HT-29 (cell line): ENCODE results near the gene SKOR1. TPM values are rescaled to one million over a fixed set of nuclear protein-coding genes. Genes with fewer than 3 reads are reported as not detected.

Source experiments
- DNase-seq: peaks from one replicate; pipeline ENCODE4 v3.0.0-alpha.2; 2015; ENCODE audit warnings: low spot score
- total RNA-seq: library from RNA; depleted of rRNA; stranded (reverse); fragments of >200 nt; shearing (Covaris generic); gene quantifications from 2 replicates; pipeline ENCODE4 v1.2.3, GENCODE V29; 2014; rRNA removed

The SKOR1 gene, protein sequence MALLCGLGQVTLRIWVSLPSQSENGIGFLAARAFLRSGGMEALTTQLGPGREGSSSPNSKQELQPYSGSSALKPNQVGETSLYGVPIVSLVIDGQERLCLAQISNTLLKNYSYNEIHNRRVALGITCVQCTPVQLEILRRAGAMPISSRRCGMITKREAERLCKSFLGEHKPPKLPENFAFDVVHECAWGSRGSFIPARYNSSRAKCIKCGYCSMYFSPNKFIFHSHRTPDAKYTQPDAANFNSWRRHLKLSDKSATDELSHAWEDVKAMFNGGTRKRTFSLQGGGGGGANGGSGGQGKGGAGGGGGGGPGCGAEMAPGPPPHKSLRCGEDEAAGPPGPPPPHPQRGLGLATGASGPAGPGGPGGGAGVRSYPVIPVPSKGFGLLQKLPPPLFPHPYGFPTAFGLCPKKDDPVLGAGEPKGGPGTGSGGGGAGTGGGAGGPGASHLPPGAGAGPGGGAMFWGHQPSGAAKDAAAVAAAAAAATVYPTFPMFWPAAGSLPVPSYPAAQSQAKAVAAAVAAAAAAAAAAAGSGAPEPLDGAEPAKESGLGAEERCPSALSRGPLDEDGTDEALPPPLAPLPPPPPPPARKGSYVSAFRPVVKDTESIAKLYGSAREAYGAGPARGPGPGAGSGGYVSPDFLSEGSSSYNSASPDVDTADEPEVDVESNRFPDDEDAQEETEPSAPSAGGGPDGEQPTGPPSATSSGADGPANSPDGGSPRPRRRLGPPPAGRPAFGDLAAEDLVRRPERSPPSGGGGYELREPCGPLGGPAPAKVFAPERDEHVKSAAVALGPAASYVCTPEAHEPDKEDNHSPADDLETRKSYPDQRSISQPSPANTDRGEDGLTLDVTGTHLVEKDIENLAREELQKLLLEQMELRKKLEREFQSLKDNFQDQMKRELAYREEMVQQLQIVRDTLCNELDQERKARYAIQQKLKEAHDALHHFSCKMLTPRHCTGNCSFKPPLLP
- 0.15 and 0.18 TPM in 2 replicates for total RNA-seq

DNA sequence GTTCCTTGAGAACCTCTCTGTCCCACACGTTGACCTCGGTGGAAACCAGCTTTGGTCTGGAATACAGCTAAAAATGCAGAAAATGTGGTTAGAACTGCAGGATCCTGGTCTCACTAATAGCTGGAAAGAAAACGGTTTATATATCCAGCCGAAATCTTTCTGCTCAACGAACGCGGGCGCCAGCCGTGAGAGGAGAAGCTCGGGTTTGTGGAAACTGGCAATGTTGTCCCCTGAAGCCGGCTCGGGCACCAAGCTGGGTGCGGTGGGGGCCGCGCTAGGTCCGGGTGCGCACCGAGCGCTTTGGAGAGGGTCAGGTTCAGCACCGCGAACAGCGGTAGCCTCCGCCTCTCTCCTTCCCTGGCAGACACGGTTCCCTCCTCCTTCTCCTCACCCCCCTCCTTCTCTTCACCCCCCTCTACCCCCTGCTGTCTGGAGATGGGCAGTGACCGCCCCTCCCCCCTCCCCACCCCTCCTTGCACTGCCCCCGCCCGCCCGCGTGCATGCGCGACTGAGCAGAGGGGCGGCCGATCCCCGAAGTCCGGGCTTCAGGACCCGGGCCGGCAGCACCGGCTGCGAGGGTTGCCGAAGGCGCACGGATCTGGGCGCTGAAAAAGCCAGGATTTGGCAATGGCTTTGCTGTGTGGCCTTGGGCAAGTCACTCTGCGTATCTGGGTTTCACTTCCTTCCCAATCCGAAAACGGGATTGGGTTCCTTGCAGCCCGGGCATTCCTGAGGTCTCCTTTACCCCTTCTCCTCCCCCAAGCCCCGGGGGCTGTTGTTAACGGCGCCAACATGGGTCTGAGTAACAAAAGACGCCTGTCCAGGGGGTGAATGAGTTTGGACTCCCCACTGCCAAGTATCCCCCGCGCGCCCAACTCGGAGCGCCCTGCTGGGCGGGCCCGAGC, at the start of gene SKOR1:
Gene SKOR1, plus strand, starts transcription at position 534 of the 905 bp plus-strand sequence. Its CDS starts 94 bp downstream, at position 628.
- no peak for DNase-seq

DNA sequence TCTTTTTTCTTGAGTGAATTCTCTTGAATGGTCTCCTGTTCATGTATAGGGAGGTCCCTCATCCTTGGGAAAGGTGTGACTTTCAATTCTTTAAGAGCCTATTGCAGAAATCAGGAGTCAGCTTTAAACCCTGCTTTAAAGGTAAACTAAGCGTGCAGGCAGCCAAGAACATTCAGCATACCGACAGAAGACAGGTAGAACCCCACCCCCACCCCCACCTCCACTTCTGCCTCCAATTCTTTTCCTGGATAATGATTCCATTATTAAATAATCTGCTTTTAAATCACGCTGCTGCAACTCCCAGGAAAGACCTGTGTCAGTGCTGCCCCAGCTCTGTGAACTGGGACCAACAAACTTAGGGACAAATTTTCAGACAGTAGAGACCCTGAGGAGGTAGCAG, 49.3 kb upstream of the SKOR1 start:
- DNase-seq: no peak

DNA sequence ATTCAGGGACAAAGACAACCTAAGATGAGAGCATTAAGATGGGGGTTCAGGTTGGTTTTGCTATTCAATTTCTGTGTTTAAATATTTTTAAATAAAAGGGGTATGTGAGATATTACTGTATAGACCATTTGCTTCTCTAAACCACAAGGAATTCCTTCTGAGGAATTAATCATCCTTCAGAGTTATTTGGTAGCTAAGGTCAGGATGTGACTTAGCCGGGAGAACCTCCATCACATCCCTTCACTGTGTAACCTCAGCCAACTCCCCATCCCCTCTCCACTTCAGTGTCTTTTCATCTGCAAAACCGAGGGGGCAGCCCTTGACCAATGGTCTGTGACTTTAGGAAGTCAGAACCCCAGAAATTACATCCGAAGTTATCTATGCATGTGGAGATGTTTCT, 48.7 kb upstream of the SKOR1 start:
- DNase-seq: no peak

DNA sequence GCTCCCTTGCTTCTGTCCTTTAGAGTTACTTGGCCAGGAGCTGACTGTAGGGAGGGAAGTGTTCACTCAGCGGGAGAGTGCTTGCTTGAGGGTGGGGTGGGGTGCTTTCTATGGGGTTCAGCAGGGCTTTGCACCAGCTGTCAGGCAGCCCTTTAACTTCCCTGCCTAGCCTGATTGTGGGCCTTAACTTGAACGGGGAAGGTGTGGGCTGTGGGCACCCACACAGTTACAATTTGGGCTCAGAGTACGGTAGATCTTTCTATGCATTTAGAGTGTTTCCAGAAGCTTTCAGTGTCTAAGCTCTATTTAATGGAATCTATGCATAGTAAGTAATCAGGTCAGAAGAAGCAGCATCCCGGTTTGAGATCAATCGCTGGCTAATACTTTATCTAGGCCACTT, 48.2 kb upstream of the SKOR1 start:
- no peak for DNase-seq

DNA sequence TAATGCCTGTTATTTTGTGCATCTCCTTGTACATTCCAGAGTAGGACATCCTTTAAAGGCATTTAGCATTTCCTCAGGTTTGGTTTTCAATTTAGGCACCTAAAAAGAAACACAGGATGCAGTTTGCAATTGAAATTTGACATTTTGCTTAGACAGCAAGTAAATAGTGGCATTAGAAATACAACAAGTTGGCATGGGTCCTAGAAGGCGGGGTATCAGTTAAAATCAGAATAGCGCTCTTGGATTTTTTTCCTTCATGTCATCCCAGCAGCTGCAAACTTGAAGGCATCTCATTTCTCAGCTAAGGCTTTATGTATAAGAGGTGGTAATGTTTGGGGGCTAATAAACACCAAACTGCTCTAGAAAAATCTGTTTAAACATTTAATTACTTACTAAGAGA, 47.5 kb upstream of the SKOR1 start:
- DNase-seq: no peak

DNA sequence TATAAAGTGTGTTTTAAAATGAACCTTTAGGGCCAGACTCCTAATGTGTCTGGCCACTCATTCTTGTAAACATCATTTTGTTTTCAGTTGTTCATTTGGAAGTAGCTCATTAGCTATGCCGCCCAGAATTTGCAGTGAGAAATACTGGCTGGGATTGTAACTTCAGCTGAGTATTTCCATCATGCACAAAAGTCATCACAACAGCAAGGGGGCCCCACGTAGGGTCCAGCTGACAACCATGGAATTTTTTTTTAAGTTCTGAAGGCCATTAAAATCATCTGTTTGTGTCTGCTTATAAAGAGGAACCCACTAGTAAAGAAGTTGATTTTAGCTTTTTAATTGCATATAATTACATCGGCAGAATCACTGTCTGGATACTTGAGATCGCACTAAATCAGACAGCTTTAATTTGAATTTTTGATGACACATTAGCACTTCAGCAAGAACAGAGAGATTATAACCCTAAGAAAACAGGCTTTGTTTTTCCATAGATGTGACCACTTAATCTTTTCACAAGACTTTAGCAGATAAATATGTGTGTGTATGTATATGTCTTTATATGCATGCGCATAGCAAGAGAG, 46.3 kb upstream of the SKOR1 start:
- DNase-seq: no peak

DNA sequence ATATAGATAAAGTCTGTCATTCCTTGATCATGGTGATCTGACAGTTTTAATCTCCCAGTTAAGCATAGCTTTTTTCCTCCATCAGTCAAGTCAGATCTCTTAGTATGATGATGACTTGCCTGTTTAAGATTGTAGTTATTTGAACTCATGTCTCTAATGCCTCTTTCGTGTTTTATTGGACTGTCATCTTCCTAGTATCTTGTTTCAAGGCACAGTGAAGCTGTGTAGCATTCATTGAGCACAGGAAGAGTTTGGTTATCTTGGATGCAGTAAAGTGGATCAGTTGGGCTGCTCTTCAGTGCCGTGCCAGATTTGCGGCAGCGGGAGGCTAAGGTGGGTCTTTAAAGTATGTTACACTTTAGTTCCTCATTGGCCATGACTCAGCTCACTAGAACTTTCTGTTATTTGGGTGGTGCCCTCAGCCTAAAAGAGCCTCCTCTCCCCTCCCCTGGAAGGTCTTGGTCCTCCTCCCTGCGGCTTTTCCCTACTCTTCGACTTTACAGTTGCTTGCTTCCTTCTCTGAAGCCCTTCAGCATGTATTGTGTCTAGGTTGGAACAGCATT, 45.7 kb upstream of the SKOR1 start:
- peak; percentile 44 for DNase-seq

DNA sequence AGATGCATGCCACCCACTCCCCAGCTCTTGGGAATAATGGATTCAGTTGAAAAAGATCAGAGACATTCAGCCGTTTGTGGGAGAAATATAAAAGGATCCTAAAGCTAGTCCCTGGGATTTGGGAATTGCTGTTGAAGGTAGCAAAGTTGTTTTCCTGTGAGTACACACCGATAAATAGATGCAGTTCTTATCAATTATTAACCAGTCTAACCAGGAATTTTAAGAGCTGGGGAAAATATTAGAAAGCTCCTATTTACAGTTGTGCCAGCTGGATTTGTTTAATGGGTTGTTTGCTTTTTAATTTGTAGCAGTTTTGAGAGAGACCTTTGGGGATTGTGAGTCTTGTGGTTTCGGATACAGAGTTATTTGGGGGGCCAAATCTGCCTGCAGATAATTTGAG, 44.2 kb upstream of the SKOR1 start:
- no peak for DNase-seq

DNA sequence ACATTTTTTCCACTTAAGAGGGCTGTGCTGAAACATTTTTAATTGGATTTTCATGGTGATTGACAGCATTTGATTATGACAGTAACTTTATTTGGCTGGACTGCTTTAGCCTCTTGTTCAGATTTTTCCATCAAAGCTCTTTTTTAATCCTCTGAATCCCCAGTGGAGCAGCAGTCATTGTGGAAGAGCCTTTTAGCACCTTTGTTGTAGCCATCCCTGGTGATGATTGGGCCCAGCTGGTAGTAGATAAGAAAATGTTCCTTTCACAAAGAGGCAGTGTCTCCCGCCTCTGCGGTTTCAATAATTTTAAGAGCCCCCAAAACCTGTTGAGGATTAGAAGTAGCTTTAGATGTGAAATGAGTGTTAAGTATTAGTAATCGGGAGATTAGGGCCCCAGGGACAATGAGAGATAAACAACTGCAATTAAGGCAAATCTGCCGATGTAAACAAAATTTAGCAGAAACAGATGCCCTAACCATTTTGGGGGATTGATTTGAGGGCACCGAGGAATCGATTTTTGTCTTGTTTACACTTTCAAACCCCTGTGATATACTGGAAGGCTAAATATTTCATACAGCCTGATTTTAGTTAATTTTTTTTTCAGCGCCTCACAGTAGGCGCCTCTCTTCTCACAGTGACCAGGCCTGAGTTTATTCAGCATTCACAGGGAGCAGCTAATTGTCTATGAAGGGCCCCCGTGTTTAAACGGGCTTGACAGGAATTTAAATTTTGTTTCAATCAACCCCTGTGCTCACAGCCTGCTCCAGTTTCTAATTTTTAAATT, 43.2 kb upstream of the SKOR1 start:
- no peak for DNase-seq

DNA sequence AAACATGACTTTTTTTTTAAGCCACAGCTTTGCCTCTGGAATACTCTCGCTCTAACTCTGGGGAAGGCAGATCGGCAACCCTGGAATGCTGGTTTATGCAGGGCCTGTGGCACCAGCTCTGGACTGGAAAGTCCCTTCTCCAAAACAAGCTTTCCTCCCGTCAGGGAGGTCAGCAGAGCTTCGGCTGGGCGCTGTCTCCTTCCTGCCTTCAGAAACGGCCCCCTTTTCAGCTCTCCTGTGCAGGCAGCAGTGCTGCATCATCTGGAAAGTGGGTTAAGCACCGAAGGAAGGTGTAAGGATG, 42.7 kb upstream of the SKOR1 start:
- DNase-seq: no peak

DNA sequence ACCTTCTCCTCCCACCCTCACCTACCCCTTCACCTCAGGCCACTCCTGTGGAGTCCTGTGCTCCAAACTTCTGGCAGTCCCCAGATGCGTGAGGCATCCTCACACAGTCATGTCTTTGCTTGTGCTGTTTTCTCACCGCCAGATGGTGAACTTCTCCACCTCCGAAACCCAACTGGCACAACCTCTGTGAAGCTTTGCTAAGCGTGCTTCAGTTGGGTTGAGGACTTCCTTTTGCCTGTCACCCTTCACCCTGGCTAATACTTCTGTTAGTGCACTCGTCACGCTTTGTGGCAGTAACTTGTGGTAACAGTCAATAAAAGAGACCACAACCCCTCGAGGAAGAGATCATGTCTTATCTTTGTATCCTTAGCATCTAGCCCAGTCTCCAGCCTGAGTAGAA, 42.0 kb upstream of the SKOR1 start:
- DNase-seq: no peak

DNA sequence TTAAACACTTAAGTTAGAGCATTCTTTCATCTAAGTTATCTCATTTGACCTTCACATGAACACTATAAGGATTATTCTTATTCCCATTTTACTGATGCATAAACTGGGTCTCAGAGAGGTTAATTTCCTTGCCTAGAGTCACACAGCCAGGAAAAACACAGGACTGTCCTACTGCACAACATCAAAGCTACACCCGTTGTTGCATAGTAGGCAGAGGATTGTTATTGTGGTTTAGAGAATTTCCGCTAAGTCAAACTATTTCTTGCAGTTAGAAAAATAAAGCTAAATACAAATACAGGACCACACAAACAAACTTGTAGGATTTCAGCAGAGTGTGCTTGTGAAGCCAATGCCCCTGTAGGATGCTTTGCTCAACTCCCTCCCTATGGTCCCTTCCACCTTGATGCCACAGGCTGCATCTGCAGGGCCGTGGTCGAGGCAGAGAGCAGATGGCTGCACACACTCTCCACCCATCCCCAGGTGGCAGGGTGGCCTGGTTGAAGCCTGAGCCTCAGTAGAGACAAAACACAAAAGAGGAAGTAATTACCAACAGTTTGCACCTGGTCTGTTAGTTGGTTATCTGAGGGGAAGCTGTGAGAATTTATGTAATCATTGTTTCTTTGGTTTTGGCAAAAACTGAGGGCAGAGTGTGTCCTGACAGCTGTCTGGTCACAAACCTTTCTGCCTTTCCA, 41.1 kb upstream of the SKOR1 start:
- no peak for DNase-seq

DNA sequence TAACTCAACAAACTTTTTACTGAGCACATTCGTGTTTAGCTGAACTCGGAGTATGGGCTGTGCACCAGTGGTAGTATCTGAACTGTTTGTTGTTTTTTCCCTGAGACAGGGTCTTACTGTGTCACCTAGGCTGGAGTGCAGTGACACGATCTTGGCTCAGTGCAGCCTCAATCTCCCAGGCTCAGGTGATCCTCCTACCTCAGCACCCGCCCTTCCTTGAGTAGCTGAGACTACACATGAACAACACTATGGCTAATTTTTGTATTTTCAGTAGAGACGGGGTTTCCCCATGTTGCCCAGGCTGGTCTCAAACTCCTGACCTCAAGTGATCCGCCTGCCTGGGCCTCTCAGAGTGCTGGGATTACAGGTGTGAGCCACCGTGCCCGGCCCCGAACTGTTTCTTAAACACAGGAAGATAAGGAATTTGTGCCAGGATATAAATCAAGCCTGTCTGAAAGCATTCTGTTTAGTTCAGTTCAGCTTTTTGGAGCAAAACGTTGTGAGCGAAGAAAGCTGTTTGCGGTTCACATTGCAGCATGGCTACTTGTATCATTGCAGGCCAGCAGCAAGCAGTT, 40.4 kb upstream of the SKOR1 start:
- no peak for DNase-seq

DNA sequence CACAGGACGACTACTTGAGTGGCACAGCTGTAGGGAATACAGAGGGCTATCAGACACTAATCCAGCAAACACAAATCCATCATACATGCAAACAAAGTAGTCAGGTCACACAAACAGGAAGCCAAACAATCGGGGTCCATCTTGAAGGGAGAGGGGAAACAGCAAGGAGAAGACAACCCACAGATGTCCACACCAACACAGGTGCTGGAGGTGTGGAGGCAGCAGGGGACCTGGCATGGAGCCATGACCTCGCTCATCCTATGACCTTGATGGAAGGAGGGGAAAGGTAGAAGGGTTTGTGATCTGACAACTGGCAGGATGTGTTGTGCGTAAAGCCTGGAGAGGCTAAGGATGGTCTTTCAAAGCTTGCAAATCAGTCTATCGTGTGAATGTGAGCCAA, 39.9 kb upstream of the SKOR1 start:
- DNase-seq: no peak

DNA sequence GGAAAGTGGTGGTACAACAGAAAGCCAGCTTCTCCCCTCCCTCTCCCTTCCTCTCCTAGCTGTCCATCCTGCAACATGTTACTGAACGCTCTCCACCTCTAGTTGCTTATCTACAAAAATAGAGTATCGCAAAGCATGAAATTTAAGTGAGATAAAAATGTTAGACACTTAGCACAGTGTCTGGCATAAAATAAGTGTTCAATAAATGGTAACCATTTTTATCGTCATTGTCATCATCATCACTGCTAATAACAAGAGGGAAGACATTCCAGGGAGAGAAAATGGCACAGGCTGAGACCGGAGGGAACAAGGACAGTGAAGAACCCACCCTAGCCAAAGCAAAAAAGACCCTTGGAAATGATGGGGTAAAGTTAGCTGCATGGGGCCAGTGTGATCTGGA, 38.7 kb upstream of the SKOR1 start:
- DNase-seq: no peak

DNA sequence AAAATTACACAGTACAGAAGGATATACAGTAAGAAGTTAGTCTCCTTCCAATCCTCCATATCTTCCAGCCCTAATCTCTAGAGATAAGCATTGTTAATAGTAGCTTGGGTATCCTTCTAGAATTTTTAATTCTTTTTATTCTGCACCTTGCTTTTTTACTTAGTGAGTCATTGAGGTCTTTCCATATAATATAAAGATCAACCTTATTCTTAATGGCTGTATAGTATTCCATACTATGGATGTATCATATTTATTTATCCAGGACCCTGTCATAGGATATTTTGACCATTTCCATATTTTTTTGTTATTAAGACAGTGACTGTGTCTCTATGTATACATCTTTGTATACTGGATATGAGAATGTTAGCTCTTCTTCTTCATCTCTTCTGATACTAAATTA, 36.3 kb upstream of the SKOR1 start:
- no peak for DNase-seq

DNA sequence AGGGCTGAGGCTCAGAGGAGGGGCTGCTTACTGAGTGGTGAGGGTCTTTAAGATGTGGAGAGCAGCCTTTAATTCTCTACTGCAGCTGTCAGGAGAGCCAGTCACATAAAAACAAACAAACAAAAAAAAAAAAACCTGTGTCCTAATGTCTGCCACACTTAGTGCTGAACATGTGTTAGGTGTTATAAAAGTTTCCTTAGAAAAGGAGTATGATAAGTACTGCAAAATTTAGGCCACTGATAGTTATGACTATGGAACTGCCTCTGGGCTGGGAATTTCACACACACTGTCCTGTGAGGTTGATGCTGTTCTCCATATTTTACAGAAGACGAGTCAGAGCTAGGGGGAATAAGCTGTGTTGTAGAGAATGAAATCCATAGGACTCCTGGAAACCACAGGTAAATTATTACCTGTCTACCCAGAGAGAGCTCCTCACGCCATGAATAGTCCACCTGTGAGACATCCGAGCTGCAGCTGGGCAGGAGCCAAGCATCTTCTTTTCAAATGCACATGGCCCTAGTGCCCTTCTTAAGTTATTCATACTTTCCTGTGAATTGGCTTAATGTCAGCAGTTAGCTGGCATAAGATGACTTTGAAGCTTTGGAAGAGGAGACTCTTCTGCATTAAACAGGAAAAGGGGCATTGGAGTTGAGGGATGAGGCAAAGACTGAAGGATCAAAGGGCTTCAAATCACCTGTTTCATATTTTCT, 34.5 kb upstream of the SKOR1 start:
- DNase-seq: no peak

DNA sequence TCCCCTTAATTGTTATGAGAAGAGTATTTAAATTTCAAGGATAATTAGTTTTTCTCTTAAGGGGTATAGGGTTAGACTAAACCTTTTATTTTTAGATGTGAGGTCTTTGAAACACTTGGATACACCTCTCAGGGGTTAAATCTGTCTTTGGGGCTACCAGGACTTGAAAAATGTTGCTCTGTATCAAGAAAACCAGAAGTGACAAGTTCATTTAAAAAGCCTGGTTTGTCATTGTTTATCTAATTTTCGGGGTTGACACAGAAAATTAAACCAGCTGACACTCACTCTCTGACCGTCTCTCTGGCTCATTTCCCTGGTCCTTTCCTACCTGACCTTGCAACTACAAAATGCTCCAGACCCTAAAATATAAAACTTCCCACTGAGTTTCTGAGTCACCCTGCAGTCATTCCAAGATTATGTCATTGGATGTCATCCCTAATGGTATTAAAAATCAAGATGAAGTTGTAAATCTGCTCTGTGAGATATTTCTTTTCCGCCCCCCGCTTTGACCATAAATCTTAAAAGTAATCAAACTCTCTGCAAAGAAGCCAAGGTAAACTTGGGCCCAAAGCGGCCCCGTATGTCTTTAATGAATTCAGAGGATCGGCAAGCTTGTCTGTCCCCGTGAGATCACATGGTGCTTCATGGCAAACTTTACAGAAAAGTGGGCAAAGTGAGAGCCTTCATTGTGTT, 32.9 kb upstream of the SKOR1 start:
- DNase-seq: no peak
